ENCODE results near the gene SFRP2.

DNA sequence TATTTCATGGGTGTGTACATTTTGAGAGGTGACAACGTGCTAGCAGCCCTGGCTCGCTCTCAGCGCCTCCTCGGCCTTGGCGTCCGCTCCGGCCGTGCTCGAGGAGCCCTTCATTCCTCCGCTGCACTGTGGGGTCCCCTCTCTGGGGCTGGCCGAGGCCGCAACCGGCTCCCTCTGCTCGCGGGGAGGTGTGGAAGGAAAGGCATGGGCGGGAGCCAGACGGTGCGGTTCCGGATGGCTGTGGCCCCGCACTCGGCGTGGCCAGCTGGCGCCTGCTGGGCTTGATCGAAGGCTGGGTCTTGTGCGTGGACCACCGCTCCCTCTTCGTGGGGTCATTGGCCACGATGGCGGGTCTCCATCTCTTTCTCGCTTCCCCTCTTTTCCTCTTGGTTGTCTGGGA lies 17.2 kb upstream of the SFRP2 start:
- TF ChIP-seq POLR2AphosphoS5 (IDR thresholded peaks at IDR 0.05; ENCODE audit: low read depth, low read length) (no peak), SIN3A (IDR thresholded peaks at IDR 0.05; ENCODE audit: borderline replicate concordance, insufficient read depth, low read length) (no peak), TAF1 (IDR thresholded peaks at IDR 0.05; ENCODE audit: borderline replicate concordance, insufficient read depth, low read length) (no peak)
- TF ChIP-seq, protein P1, sequence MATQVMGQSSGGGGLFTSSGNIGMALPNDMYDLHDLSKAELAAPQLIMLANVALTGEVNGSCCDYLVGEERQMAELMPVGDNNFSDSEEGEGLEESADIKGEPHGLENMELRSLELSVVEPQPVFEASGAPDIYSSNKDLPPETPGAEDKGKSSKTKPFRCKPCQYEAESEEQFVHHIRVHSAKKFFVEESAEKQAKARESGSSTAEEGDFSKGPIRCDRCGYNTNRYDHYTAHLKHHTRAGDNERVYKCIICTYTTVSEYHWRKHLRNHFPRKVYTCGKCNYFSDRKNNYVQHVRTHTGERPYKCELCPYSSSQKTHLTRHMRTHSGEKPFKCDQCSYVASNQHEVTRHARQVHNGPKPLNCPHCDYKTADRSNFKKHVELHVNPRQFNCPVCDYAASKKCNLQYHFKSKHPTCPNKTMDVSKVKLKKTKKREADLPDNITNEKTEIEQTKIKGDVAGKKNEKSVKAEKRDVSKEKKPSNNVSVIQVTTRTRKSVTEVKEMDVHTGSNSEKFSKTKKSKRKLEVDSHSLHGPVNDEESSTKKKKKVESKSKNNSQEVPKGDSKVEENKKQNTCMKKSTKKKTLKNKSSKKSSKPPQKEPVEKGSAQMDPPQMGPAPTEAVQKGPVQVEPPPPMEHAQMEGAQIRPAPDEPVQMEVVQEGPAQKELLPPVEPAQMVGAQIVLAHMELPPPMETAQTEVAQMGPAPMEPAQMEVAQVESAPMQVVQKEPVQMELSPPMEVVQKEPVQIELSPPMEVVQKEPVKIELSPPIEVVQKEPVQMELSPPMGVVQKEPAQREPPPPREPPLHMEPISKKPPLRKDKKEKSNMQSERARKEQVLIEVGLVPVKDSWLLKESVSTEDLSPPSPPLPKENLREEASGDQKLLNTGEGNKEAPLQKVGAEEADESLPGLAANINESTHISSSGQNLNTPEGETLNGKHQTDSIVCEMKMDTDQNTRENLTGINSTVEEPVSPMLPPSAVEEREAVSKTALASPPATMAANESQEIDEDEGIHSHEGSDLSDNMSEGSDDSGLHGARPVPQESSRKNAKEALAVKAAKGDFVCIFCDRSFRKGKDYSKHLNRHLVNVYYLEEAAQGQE (IDR thresholded peaks at IDR 0.05; ENCODE audit: insufficient read depth in 1 of 2, low read depth in 2 of 2, low read length in 2 of 2), result no peak

All from PFSK-1 (cell line).